Mesothelial cell of epicardium (in vitro differentiated cells): ENCODE data around the gene CSF1R. TPM values are rescaled to one million over a fixed set of nuclear protein-coding genes. Genes with fewer than 3 reads are reported as not detected.

Experiments
- DNase-seq, 2 experiments: peaks; one replicate each; pipeline ENCODE4 v3.0.0; 2021; ENCODE audit warnings: low spot score in 2 of 2; ENCODE audit not compliant: unreplicated experiment in 2 of 2
- H3K27ac Mint-ChIP-seq: 2 replicates; pipeline ENCODE4 v1.8.0; 2021; ENCODE audit warnings: mixed read lengths
- H3K27me3 Mint-ChIP-seq: 2 replicates; pipeline ENCODE4 v1.8.0; 2021; ENCODE audit warnings: low read depth, mixed read lengths
- H3K36me3 Mint-ChIP-seq: 2 replicates; pipeline ENCODE4 v1.8.0; 2021; ENCODE audit warnings: mixed read lengths
- H3K4me1 Mint-ChIP-seq: 2 replicates; pipeline ENCODE4 v1.8.0; 2021; ENCODE audit warnings: mixed read lengths
- H3K4me3 Mint-ChIP-seq: 2 replicates; pipeline ENCODE4 v1.8.0; 2021; ENCODE audit warnings: mild to moderate bottlenecking, moderate library complexity, mixed read lengths
- H3K9me3 Mint-ChIP-seq: 2 replicates; pipeline ENCODE4 v1.8.0; 2021; ENCODE audit warnings: mixed read lengths
- total RNA-seq: library from RNA; stranded (reverse); gene quantifications from 3 replicates; pipeline ENCODE4 v1.2.1, GENCODE V29; 2021
- TF ChIP-seq, protein P1 (sequence below): fragments of 200-600 bp; sonication (generic); IDR thresholded peaks from one replicate; pipeline ENCODE4 v1.5.0; 2021; ENCODE audit warnings: antibody characterized with exemption; ENCODE audit not compliant: unreplicated experiment

Gene CSF1R
- total RNA-seq, 1 donor from 2014 or later = 0.18 TPM

DNA sequence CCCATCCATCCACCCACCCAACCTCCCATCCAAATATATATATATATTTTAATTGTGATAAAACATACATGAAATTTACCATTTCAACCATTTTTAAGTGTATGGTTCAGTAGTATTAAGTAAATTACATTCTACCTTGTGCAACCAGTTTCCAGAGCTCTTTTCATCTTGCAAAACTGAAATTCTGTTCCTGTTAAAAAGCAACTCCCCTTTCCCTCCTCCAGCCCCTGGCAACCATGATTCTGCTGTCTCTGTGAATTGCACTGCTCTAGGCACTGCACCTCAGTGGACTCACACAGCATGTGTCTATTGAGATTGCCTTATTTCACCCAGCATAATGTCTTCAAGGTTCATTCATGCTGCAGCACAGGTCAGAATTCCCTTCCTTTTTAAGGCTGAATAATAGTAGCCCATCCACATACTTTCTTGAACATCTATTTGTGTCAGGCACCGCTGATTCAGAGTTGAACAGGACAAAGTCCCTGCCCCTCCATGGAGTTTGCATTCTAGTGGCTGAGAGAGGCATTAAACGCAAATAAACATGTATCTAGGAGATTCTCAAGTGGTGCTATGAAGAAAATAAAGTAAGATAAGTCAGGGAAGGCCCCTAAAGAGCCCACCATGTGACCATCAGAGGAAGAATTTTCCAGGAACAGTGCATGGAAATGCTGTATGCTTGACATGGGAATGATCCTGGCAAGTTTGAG lies 24.0 kb downstream of the CSF1R start:
- Mint-ChIP-seq H3K36me3 (no peaks in the 10 kb centered on the region), H3K4me3 (no peak overlapping the region), H3K27ac (no peak overlapping the region), H3K4me1 (peaks cover 10% of the 10 kb centered on the region), H3K9me3 (no peaks in the 10 kb centered on the region), H3K27me3 (no peaks in the 10 kb centered on the region)
- DNase-seq = no peak
- TF ChIP-seq, protein P1, sequence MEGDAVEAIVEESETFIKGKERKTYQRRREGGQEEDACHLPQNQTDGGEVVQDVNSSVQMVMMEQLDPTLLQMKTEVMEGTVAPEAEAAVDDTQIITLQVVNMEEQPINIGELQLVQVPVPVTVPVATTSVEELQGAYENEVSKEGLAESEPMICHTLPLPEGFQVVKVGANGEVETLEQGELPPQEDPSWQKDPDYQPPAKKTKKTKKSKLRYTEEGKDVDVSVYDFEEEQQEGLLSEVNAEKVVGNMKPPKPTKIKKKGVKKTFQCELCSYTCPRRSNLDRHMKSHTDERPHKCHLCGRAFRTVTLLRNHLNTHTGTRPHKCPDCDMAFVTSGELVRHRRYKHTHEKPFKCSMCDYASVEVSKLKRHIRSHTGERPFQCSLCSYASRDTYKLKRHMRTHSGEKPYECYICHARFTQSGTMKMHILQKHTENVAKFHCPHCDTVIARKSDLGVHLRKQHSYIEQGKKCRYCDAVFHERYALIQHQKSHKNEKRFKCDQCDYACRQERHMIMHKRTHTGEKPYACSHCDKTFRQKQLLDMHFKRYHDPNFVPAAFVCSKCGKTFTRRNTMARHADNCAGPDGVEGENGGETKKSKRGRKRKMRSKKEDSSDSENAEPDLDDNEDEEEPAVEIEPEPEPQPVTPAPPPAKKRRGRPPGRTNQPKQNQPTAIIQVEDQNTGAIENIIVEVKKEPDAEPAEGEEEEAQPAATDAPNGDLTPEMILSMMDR = no peak

DNA sequence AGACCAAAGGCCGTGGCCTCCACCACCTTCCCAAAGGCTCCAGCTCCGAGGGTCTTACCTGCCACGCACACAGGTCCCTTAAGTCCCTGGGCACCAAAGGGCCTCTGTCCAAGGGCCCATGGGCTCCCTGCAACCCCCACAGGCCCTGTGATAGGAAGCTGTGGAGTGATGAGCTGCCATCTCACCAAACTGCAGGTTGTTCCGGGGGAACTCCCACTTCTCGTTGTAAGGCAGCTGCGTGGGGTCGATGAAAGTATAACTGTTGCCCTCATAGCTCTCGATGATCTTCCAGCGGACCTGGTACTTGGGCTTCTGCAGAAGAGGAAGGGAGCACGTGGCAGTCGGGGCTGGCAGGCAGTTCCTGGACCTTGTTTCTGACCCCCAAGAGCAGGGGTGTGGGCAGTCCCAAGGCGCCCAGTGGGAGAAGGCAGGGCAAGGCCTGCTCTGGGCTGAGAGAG lies 24.8 kb downstream of the CSF1R start:
- TF ChIP-seq, protein P1 = no peak
- DNase-seq = no peak
- Mint-ChIP-seq H3K4me3 (no peak overlapping the region), H3K27me3 (no peaks in the 10 kb centered on the region), H3K36me3 (no peaks in the 10 kb centered on the region), H3K27ac (no peak overlapping the region), H3K9me3 (no peaks in the 10 kb centered on the region), H3K4me1 (peaks cover 10% of the 10 kb centered on the region)

DNA sequence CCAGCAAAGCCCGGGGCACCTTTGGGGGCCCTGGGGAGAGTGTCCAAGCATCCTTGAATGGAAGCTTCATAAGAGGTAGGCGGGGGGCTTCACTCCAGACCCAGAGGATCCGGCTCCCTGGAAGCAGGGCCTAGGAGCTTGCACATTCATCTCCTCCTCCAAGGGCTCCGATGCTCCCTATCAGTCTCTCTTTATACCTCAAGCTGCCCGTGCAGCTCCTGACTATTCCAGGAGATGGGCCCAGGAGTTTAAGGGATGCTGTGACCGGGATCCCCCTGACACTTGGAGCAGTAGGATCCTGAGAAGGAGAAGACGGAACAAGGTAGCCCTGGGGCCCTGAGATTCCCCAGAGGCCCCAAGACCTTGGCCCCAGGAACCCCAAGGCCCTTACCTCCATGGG lies 25.9 kb downstream of the CSF1R start:
- no peak overlapping the region for H3K4me3 Mint-ChIP-seq
- H3K4me1 Mint-ChIP-seq = peaks cover 10% of the 10 kb centered on the region
- TF ChIP-seq, protein P1 = no peak

DNA sequence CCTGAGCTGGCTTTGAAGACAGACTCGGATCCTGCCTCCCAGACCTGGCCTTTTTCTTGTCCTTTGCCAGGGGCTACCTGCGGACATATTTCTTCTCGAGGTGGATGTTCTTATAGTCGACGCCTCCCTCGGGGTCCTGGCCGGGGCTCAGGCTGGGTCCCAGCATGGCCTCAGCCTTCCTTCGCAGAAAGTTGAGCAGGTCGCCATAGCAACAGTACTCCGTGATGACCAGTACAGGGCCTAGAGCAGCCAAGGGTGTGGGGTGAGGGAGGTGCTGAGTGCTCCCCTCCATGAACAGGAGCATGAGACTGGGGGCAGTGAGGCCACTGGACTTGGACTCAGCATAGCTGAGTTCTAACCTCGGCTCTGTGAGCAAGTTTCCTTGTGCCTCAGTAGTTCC lies 26.7 kb downstream of the CSF1R start:
- H3K4me3 Mint-ChIP-seq = no peak overlapping the region
- TF ChIP-seq, protein P1 = no peak
- no peak overlapping the region for H3K27ac Mint-ChIP-seq
- DNase-seq = no peak
- H3K27me3 Mint-ChIP-seq = no peaks in the 10 kb centered on the region
- H3K9me3 Mint-ChIP-seq = no peaks in the 10 kb centered on the region
- H3K36me3 Mint-ChIP-seq = peaks cover 4% of the 10 kb centered on the region
- H3K4me1 Mint-ChIP-seq = peaks cover 10% of the 10 kb centered on the region

More for the DNA sequence above, 25.9 kb downstream of the CSF1R start:
- Mint-ChIP-seq H3K36me3 (no peaks in the 10 kb centered on the region), H3K27ac (no peak overlapping the region), H3K27me3 (no peaks in the 10 kb centered on the region), H3K9me3 (no peaks in the 10 kb centered on the region)
- DNase-seq = no peak

DNA sequence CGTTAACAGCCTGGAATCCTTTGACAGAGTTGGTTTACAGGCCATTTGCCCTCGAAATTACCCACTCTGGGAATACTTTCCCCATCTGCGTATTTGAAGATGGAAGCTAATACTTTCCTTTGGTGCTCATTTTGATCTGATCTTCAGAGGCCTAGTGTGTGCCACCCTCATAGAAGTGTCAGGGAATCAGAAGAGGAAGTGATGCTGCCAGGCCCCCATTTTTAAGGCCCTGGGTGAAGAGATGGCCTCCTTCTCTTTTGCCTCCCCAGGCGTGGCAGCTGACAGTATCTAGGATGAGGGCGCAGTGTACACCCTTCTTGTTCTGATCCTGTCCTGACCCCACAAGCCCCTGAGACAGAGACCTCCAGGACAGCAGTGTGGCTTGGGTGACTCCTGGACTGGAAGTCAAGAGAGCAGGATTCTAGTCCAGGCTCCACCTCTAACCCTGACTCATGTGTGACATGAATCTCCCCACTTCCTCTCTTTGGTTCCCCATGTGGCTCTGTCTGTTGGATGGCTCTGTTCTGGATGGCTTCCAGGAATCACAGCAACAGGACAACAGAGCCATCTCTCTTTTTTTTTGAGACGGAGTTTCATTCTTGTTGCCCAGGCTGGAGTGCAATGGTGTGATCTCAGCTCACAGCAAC lies 27.8 kb downstream of the CSF1R start:
- TF ChIP-seq, protein P1 = no peak
- Mint-ChIP-seq H3K4me3 (no peak overlapping the region), H3K36me3 (peaks cover 10% of the 10 kb centered on the region), H3K9me3 (no peaks in the 10 kb centered on the region), H3K4me1 (peaks cover 10% of the 10 kb centered on the region), H3K27me3 (no peaks in the 10 kb centered on the region), H3K27ac (no peak overlapping the region)
- no peak for DNase-seq
